BLaER1 treated with 17β-estradiol and CSF1 and Interleukin-3, amounts not matched to agents 10 nM and 100 nM (cell line): ENCODE results near the gene SLC9C1.
A peak's percentile ranks its signal among the peaks of the same experiment; 100 is the strongest.
"Not testable (repeated sequence)": the region's sequence is repeated elsewhere in the genome, so short reads cannot be mapped to it uniquely, and the experiment has no call there.

ENCODE experiments used
- H3K27ac ChIP-seq, 11 experiments: shearing (Covaris generic); formaldehyde crosslinking; 2 replicates each; pipeline ENCODE4 v1.8.1; 2022
- H3K27me3 ChIP-seq, 11 experiments: shearing (Covaris generic); formaldehyde crosslinking; 2 replicates each; pipeline ENCODE4 v1.8.1; 2022
- H3K36me3 ChIP-seq, 11 experiments: shearing (Covaris generic); formaldehyde crosslinking; 2 replicates each; pipeline ENCODE4 v1.8.1; 2022
- H3K4me1 ChIP-seq, 10 experiments: shearing (Covaris generic); formaldehyde crosslinking; 2 replicates each; pipeline ENCODE4 v1.8.1; 2022
- H3K4me2 ChIP-seq, 11 experiments: shearing (Covaris generic); formaldehyde crosslinking; 2 replicates each; pipeline ENCODE4 v1.8.1; 2022
- H3K4me3 ChIP-seq, 10 experiments: shearing (Covaris generic); formaldehyde crosslinking; 2 replicates each; pipeline ENCODE4 v1.8.1; 2022
- H3K9ac ChIP-seq, 11 experiments: shearing (Covaris generic); formaldehyde crosslinking; 2 replicates each; pipeline ENCODE4 v1.8.1; 2022
- H3K9me3 ChIP-seq, 11 experiments: shearing (Covaris generic); formaldehyde crosslinking; replicated peaks in 1 of 11; 2 replicates each; pipeline ENCODE4 v1.8.1; 2022
- H4K20me1 ChIP-seq, 11 experiments: shearing (Covaris generic); formaldehyde crosslinking; 2 replicates each; pipeline ENCODE4 v1.8.1; 2022
- Cebpa-rat ChIP-seq, 11 experiments: shearing (Covaris generic); IDR thresholded peaks; 2 replicates each; pipeline ENCODE4 v1.8.1; 2022

The SLC9C1 gene

GRCh38 chr3:112247350-112247749 lies 46.7 kb downstream of the SLC9C1 start:
- Histone ChIP-seq H3K9me3 (peaks cover 0 to 20% (median 17%) of the 10 kb centered on the region in 11 experiments; a peak in 17 of 22 replicates), H3K4me2 (peak overlapping the region in 6 of 11 experiments; percentile 1 to 53 (median 17); a peak in 10 of 22 replicates), H3K27ac (peak overlapping the region in 2 of 11 experiments; percentile 29 to 39; a peak in 3 of 22 replicates), H3K27me3 (no peaks in the 10 kb centered on the region), H3K4me3 (no peak overlapping the region), H4K20me1 (no peaks in the 10 kb centered on the region), H3K4me1 (peaks cover 0 to 25% (median 10%) of the 10 kb centered on the region in 10 experiments; a peak in 11 of 20 replicates), H3K36me3 (no peaks in the 10 kb centered on the region), H3K9ac (no peak overlapping the region)
- no peak for TF ChIP-seq Cebpa-rat (IDR thresholded peaks at IDR 0.05)

- H3K9me3 ChIP-seq: no peaks in the 10 kb centered on the region
- H3K9ac ChIP-seq: no peak overlapping the region
- H3K36me3 ChIP-seq: no peaks in the 10 kb centered on the region
- no peaks in the 10 kb centered on the region; a peak in 1 of 22 replicates for H3K27me3 ChIP-seq
- no peak overlapping the region for H3K4me2 ChIP-seq
- no peak overlapping the region for H3K27ac ChIP-seq
- H3K4me1 ChIP-seq: no peaks in the 10 kb centered on the region
- no peak for TF ChIP-seq Cebpa-rat (IDR thresholded peaks at IDR 0.05)
- no peaks in the 10 kb centered on the region for H4K20me1 ChIP-seq
- H3K4me3 ChIP-seq: no peak overlapping the region
Observed at GRCh38 chr3:112233083-112233482, 60.9 kb downstream of the SLC9C1 start.

- Histone ChIP-seq H3K4me1 (no peaks in the 10 kb centered on the region), H3K27ac (no peak overlapping the region), H3K4me2 (no peak overlapping the region), H3K9ac (no peak overlapping the region), H3K4me3 (no peak overlapping the region), H3K9me3 (peaks cover 0 to 4% (median 0%) of the 10 kb centered on the region in 11 experiments; a peak in 1 of 22 replicates), H3K36me3 (no peaks in the 10 kb centered on the region), H4K20me1 (no peaks in the 10 kb centered on the region), H3K27me3 (no peaks in the 10 kb centered on the region; a peak in 1 of 22 replicates)
- no peak for TF ChIP-seq Cebpa-rat (IDR thresholded peaks at IDR 0.05)
Observed at GRCh38 chr3:112231727-112232126, 62.3 kb downstream of the SLC9C1 start.

GRCh38 chr3:112230033-112230432 lies 64.0 kb downstream of the SLC9C1 start:
- no peaks in the 10 kb centered on the region for H3K36me3 ChIP-seq
- no peaks in the 10 kb centered on the region for H3K4me1 ChIP-seq
- H4K20me1 ChIP-seq: no peaks in the 10 kb centered on the region
- no peak overlapping the region for H3K9ac ChIP-seq
- H3K27ac ChIP-seq: no peak overlapping the region
- H3K27me3 ChIP-seq: no peaks in the 10 kb centered on the region; a peak in 1 of 22 replicates
- H3K4me2 ChIP-seq: no peak overlapping the region
- H3K9me3 ChIP-seq: peaks cover 14 to 20% (median 16%) of the 10 kb centered on the region in 11 experiments
- H3K4me3 ChIP-seq: no peak overlapping the region
- TF ChIP-seq Cebpa-rat (IDR thresholded peaks at IDR 0.05): no peak

- TF ChIP-seq Cebpa-rat (IDR thresholded peaks at IDR 0.05): no peak
- Histone ChIP-seq H3K27ac (no peak overlapping the region), H3K9me3 (peaks cover 20 to 32% (median 25%) of the 10 kb centered on the region in 11 experiments)
Observed at GRCh38 chr3:112228786-112229185, 65.2 kb downstream of the SLC9C1 start.

GRCh38 chr3:112200317-112200666 lies 93.7 kb downstream of the SLC9C1 start:
- Histone ChIP-seq H4K20me1 (no peaks in the 10 kb centered on the region), H3K4me3 (no peak overlapping the region), H3K27me3 (no peaks in the 10 kb centered on the region), H3K9me3 (peaks cover 0 to 3% (median 0%) of the 10 kb centered on the region in 11 experiments; a peak in 2 of 22 replicates), H3K27ac (no peak overlapping the region), H3K4me2 (no peak overlapping the region), H3K4me1 (no peaks in the 10 kb centered on the region), H3K9ac (no peak overlapping the region), H3K36me3 (no peaks in the 10 kb centered on the region)
- no peak for TF ChIP-seq Cebpa-rat (IDR thresholded peaks at IDR 0.05)

More at GRCh38 chr3:112228786-112229185, 65.2 kb downstream of the SLC9C1 start:
- no peaks in the 10 kb centered on the region for H4K20me1 ChIP-seq
- H3K9ac ChIP-seq: no peak overlapping the region
- H3K4me3 ChIP-seq: no peak overlapping the region
- no peak overlapping the region for H3K4me2 ChIP-seq
- H3K36me3 ChIP-seq: no peaks in the 10 kb centered on the region
- no peaks in the 10 kb centered on the region for H3K4me1 ChIP-seq
- no peaks in the 10 kb centered on the region; a peak in 1 of 22 replicates for H3K27me3 ChIP-seq

GRCh38 chr3:112199622-112200316 lies 94.2 kb downstream of the SLC9C1 start:
- TF ChIP-seq Cebpa-rat (IDR thresholded peaks at IDR 0.05): no peak
- no peak overlapping the region for H3K4me2 ChIP-seq
- H3K9ac ChIP-seq: no peak overlapping the region
- H3K4me3 ChIP-seq: no peak overlapping the region
- no peaks in the 10 kb centered on the region for H3K4me1 ChIP-seq
- H3K27ac ChIP-seq: no peak overlapping the region
- no peaks in the 10 kb centered on the region for H3K36me3 ChIP-seq
- no peaks in the 10 kb centered on the region for H4K20me1 ChIP-seq
- peaks cover 0 to 9% (median 4%) of the 10 kb centered on the region in 11 experiments; a peak in 6 of 22 replicates for H3K9me3 ChIP-seq
- H3K27me3 ChIP-seq: no peaks in the 10 kb centered on the region

- H3K4me3 ChIP-seq: no peak overlapping the region
- H3K9ac ChIP-seq: no peak overlapping the region
- H3K4me1 ChIP-seq: no peaks in the 10 kb centered on the region
- no peaks in the 10 kb centered on the region for H3K27me3 ChIP-seq
- H3K4me2 ChIP-seq: no peak overlapping the region
- H3K36me3 ChIP-seq: no peaks in the 10 kb centered on the region; a peak in 1 of 22 replicates
- no peak for TF ChIP-seq Cebpa-rat (IDR thresholded peaks at IDR 0.05)
- peaks cover 24 to 35% (median 27%) of the 10 kb centered on the region in 11 experiments for H3K9me3 ChIP-seq
- no peak overlapping the region for H3K27ac ChIP-seq
- no peaks in the 10 kb centered on the region for H4K20me1 ChIP-seq
Observed at GRCh38 chr3:112197131-112197530, 96.9 kb downstream of the SLC9C1 start.

- no peak overlapping the region for H3K4me2 ChIP-seq
- H4K20me1 ChIP-seq: no peaks in the 10 kb centered on the region
- H3K27me3 ChIP-seq: peaks cover 0 to 3% (median 0%) of the 10 kb centered on the region in 11 experiments; a peak in 1 of 22 replicates
- H3K4me3 ChIP-seq: no peak overlapping the region
- no peaks in the 10 kb centered on the region for H3K4me1 ChIP-seq
- no peak for TF ChIP-seq Cebpa-rat (IDR thresholded peaks at IDR 0.05)
- no peaks in the 10 kb centered on the region for H3K36me3 ChIP-seq
- H3K9me3 ChIP-seq: peaks cover 0 to 11% (median 5%) of the 10 kb centered on the region in 11 experiments; a peak in 15 of 22 replicates
- H3K9ac ChIP-seq: no peak overlapping the region
- H3K27ac ChIP-seq: no peak overlapping the region
Observed at GRCh38 chr3:112187300-112187699, 106.7 kb downstream of the SLC9C1 start.

GRCh38 chr3:112185423-112186035 lies 108.5 kb downstream of the SLC9C1 start:
- H3K9me3 ChIP-seq, H3K27me3 ChIP-seq, H3K9ac ChIP-seq, H3K36me3 ChIP-seq, H4K20me1 ChIP-seq, H3K4me1 ChIP-seq, H3K27ac ChIP-seq: not testable (repeated sequence)
- Histone ChIP-seq H3K4me3 (peak overlapping the region in 2 of 10 experiments; percentile 26 to 35; a peak in 4 of 20 replicates), H3K4me2 (peak overlapping the region; percentile 36 to 58 (median 48); a peak in 15 of 22 replicates)
